BLaER1 (cell line): ENCODE results near the gene KLRG1.

Source experiments
- H3K27ac ChIP-seq: shearing (Covaris generic); formaldehyde crosslinking; 2 replicates; pipeline ENCODE4 v1.8.1; 2022
- H3K27me3 ChIP-seq: shearing (Covaris generic); formaldehyde crosslinking; 2 replicates; pipeline ENCODE4 v1.8.1; 2022
- H3K36me3 ChIP-seq: shearing (Covaris generic); formaldehyde crosslinking; 2 replicates; pipeline ENCODE4 v1.8.1; 2022
- H3K4me1 ChIP-seq: shearing (Covaris generic); formaldehyde crosslinking; 2 replicates; pipeline ENCODE4 v1.8.1; 2022
- H3K4me2 ChIP-seq: shearing (Covaris generic); formaldehyde crosslinking; 2 replicates; pipeline ENCODE4 v1.8.1; 2022
- H3K4me3 ChIP-seq: shearing (Covaris generic); formaldehyde crosslinking; 2 replicates; pipeline ENCODE4 v1.8.1; 2022
- H3K9ac ChIP-seq: shearing (Covaris generic); formaldehyde crosslinking; 2 replicates; pipeline ENCODE4 v1.8.1; 2022
- H3K9me3 ChIP-seq: shearing (Covaris generic); formaldehyde crosslinking; 2 replicates; pipeline ENCODE4 v1.8.1; 2022
- H4K20me1 ChIP-seq: shearing (Covaris generic); formaldehyde crosslinking; 2 replicates; pipeline ENCODE4 v1.8.1; 2022
- Cebpa-rat ChIP-seq: shearing (Covaris generic); IDR thresholded peaks from 2 replicates; pipeline ENCODE4 v1.8.1; 2022

Gene KLRG1

GRCh38 chr12:8950702-8951478 is 38.5 kb upstream of the KLRG1 start:
- peak overlapping the region; percentile 72 for H3K4me2 ChIP-seq
- H3K4me1 ChIP-seq, result peaks cover 30% of the 10 kb centered on the region
- peaks cover 39% of the 10 kb centered on the region for H3K36me3 ChIP-seq
- H3K4me3 ChIP-seq, result peak overlapping the region; percentile 77
- no peak for TF ChIP-seq Cebpa-rat
- peaks cover 39% of the 10 kb centered on the region for H3K9me3 ChIP-seq
- H3K27ac ChIP-seq, result peak overlapping the region; percentile 92
- H4K20me1 ChIP-seq, result peaks cover 32% of the 10 kb centered on the region
- H3K9ac ChIP-seq, result peak overlapping the region; percentile 80
- H3K27me3 ChIP-seq, result no peaks in the 10 kb centered on the region

GRCh38 chr12:8951744-8952143 is 37.6 kb upstream of the KLRG1 start:
- H3K4me3 ChIP-seq, result no peak overlapping the region
- no peak overlapping the region for H3K27ac ChIP-seq
- no peak overlapping the region for H3K4me2 ChIP-seq
- no peak overlapping the region for H3K9ac ChIP-seq
- peaks cover 27% of the 10 kb centered on the region for H3K4me1 ChIP-seq
- peaks cover 23% of the 10 kb centered on the region for H4K20me1 ChIP-seq
- H3K27me3 ChIP-seq, result no peaks in the 10 kb centered on the region
- TF ChIP-seq Cebpa-rat, result no peak
- H3K9me3 ChIP-seq, result peaks cover 47% of the 10 kb centered on the region
- peaks cover 39% of the 10 kb centered on the region for H3K36me3 ChIP-seq

- no peak overlapping the region for H3K9ac ChIP-seq
- peaks cover 34% of the 10 kb centered on the region for H3K36me3 ChIP-seq
- no peak for TF ChIP-seq Cebpa-rat
- no peak overlapping the region for H3K4me2 ChIP-seq
- H4K20me1 ChIP-seq, result peaks cover 2% of the 10 kb centered on the region; the same call in 1 of the 2 replicates
- H3K9me3 ChIP-seq, result peaks cover 49% of the 10 kb centered on the region
- no peaks in the 10 kb centered on the region for H3K27me3 ChIP-seq
- no peak overlapping the region for H3K27ac ChIP-seq
- H3K4me1 ChIP-seq, result peaks cover 7% of the 10 kb centered on the region; the same call in 1 of the 2 replicates
- H3K4me3 ChIP-seq, result no peak overlapping the region
These were observed 35.5 kb upstream of the KLRG1 start for GRCh38 chr12:8953773-8954402.

- Histone ChIP-seq H3K9me3 (peaks cover 49% of the 10 kb centered on the region), H4K20me1 (no peaks in the 10 kb centered on the region), H3K4me2 (no peak overlapping the region), H3K9ac (no peak overlapping the region), H3K4me1 (peaks cover 5% of the 10 kb centered on the region; the same call in 1 of the 2 replicates), H3K27ac (no peak overlapping the region), H3K36me3 (peaks cover 34% of the 10 kb centered on the region), H3K27me3 (no peaks in the 10 kb centered on the region), H3K4me3 (no peak overlapping the region)
- no peak for TF ChIP-seq Cebpa-rat
These were observed 33.3 kb upstream of the KLRG1 start for GRCh38 chr12:8956073-8956472.

GRCh38 chr12:8956772-8957171 is 32.6 kb upstream of the KLRG1 start:
- Histone ChIP-seq H3K27ac (no peak overlapping the region), H3K27me3 (no peaks in the 10 kb centered on the region), H3K9me3 (peaks cover 49% of the 10 kb centered on the region), H4K20me1 (no peaks in the 10 kb centered on the region), H3K4me2 (no peak overlapping the region), H3K9ac (no peak overlapping the region), H3K4me1 (no peaks in the 10 kb centered on the region), H3K36me3 (peaks cover 37% of the 10 kb centered on the region), H3K4me3 (no peak overlapping the region)
- TF ChIP-seq Cebpa-rat, result no peak

GRCh38 chr12:8957561-8957960 is 31.8 kb upstream of the KLRG1 start:
- Histone ChIP-seq H3K4me1 (no peaks in the 10 kb centered on the region), H3K27ac (no peak overlapping the region), H3K9ac (no peak overlapping the region), H3K4me2 (no peak overlapping the region), H3K36me3 (peaks cover 38% of the 10 kb centered on the region), H3K27me3 (no peaks in the 10 kb centered on the region), H4K20me1 (no peaks in the 10 kb centered on the region), H3K9me3 (peaks cover 43% of the 10 kb centered on the region), H3K4me3 (no peak overlapping the region)
- no peak for TF ChIP-seq Cebpa-rat

DNA sequence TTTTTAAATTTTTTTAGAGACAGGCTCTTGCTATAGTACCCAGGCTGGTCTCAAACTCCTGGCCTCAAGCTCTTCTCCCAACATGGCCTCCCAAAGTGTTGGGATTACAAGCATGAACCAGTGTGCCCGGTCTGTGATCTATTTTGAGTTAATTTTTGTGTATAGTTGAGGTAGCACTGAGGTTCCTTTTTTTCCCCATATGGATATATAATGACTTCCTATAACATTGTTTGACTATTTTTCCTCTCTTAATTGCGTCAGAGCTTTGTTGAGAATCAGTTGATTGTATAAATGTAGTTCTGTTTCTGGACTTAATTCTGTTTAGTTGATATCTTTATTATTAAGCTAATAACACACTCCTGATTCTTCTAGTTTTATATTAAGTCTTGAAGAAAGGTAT is 31.3 kb upstream of the KLRG1 start:
- no peak overlapping the region for H3K4me3 ChIP-seq
- H3K27me3 ChIP-seq, result no peaks in the 10 kb centered on the region
- no peak overlapping the region for H3K4me2 ChIP-seq
- H3K36me3 ChIP-seq, result peaks cover 37% of the 10 kb centered on the region
- no peak overlapping the region for H3K9ac ChIP-seq
- TF ChIP-seq Cebpa-rat, result no peak
- H3K4me1 ChIP-seq, result no peaks in the 10 kb centered on the region
- no peak overlapping the region for H3K27ac ChIP-seq
- H4K20me1 ChIP-seq, result no peaks in the 10 kb centered on the region
- H3K9me3 ChIP-seq, result peaks cover 38% of the 10 kb centered on the region

DNA sequence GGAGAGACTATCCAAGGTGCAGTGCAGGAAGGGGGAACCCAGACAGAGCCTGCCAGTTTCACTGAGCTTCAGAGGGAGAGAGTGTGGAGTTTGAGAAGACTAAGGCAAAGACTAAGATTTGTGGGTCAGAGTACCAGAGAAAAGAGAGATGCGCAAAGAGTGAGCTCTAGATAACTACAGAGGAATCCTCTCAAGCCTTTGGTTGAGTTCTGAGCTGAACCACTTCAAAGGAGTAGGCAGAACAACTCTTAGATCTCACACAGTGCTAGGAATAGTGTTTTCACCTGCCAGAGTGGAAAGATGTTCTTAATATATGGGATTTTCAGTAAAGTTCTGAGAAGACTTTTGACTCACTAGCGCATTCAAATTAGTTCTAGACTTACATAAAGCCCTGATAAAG is 29.2 kb upstream of the KLRG1 start:
- no peak overlapping the region for H3K9ac ChIP-seq
- no peak for TF ChIP-seq Cebpa-rat
- no peaks in the 10 kb centered on the region for H3K4me1 ChIP-seq

GRCh38 chr12:8968761-8969160 is 20.6 kb upstream of the KLRG1 start:
- Histone ChIP-seq H3K4me1 (no peaks in the 10 kb centered on the region), H3K4me2 (no peak overlapping the region), H3K4me3 (no peak overlapping the region), H3K9me3 (peaks cover 32% of the 10 kb centered on the region), H3K36me3 (no peaks in the 10 kb centered on the region), H3K27me3 (no peaks in the 10 kb centered on the region), H3K27ac (no peak overlapping the region), H4K20me1 (no peaks in the 10 kb centered on the region), H3K9ac (no peak overlapping the region)
- no peak for TF ChIP-seq Cebpa-rat

More for the DNA sequence above, 29.2 kb upstream of the KLRG1 start:
- peaks cover 17% of the 10 kb centered on the region for H3K9me3 ChIP-seq
- no peaks in the 10 kb centered on the region for H3K27me3 ChIP-seq
- no peak overlapping the region for H3K4me2 ChIP-seq
- no peak overlapping the region for H3K4me3 ChIP-seq
- H3K27ac ChIP-seq, result no peak overlapping the region
- H3K36me3 ChIP-seq, result peaks cover 21% of the 10 kb centered on the region
- H4K20me1 ChIP-seq, result no peaks in the 10 kb centered on the region

- H3K36me3 ChIP-seq, result no peaks in the 10 kb centered on the region
- H3K4me2 ChIP-seq, result no peak overlapping the region
- H3K27ac ChIP-seq, result no peak overlapping the region
- H3K9me3 ChIP-seq, result peaks cover 32% of the 10 kb centered on the region
- H3K9ac ChIP-seq, result no peak overlapping the region
- no peaks in the 10 kb centered on the region for H3K27me3 ChIP-seq
- H3K4me3 ChIP-seq, result no peak overlapping the region
- TF ChIP-seq Cebpa-rat, result no peak
- no peaks in the 10 kb centered on the region for H4K20me1 ChIP-seq
- no peaks in the 10 kb centered on the region for H3K4me1 ChIP-seq
These were observed 19.4 kb upstream of the KLRG1 start for GRCh38 chr12:8969861-8970411.
